ENCODE measurements around the gene HTATIP2.
"Not testable (repeated sequence)": the region's sequence is repeated elsewhere in the genome, so short reads cannot be mapped to it uniquely, and the experiment has no call there.

The HTATIP2 gene

GRCh38 chr11:20373147-20373546, 9.6 kb downstream of the HTATIP2 start:
- no peak for FAIRE-seq

- no peak for FAIRE-seq
Observed at GRCh38 chr11:20373568-20374209, 10.2 kb downstream of the HTATIP2 start.

GRCh38 chr11:20374741-20375300, 11.3 kb downstream of the HTATIP2 start:
- FAIRE-seq = no peak

DNA sequence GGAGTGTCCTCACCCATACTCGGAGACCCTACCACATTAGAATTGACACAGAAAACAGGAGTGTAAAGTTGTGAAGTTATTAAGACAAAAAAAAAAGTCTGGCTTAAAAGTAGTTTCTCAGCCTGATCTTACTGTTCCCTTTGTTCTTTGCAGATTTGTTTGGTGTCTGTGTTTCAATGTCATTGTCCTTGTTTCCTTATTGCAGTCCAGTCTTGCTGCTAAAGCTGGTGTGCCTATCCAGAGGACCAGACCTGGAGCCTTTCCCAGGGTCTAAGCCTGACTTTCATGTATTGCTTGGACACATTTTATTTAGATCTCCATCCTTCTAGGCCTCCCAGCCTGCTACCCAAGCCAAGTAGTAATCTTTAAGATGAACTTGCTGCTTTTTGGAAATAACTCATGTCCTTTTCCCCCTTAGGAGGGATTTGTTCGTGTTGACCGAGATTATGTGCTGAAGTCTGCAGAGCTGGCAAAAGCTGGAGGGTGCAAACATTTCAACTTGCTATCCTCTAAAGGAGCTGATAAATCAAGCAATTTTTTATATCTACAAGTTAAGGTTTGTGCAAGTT, 12.7 kb downstream of the HTATIP2 start:
- FAIRE-seq = no peak

GRCh38 chr11:20385996-20386395, 22.5 kb downstream of the HTATIP2 start:
- not testable (repeated sequence) for FAIRE-seq

DNA sequence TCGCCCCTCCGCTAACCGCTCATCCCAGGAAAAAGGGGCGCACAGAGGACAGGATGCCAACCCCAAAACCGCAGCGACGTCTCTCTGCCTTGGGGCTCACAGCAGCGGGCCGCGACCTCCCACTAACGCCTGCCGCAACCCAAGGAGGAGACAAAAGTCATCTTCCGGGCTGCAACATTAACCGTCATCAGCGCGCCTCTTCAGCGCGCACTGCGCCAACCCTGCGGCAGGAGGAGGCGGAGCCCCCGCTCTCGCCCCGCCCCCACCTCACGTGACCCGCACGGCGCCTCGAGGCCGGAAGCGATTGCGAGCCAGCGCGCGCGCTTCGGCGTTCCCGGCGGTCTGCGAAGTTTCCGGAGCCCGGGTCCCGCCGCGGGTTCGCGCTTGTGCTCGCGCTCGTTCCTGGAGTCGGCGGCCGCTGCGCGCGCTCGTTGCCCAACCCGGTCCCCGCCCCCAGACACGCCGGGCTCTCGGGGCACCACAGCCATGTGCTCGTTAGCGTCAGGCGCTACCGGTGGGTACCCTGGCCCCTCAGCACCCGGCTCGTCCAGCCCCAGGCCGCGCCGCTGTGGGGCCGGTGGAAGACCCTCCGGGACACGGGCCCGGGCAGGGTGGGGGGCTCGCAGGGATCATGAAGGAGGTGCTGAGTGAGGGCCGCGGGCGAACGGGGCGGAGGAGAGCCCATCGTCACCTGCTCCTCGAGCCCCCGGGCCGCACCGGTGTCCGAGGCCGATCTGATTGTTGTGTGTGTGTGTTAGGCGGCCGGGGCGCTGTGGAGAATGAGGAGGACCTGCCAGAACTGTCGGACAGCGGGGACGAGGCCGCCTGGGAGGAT, 24.0 kb downstream of the HTATIP2 start, which contains the start of gene PRMT3:
TSS of gene PRMT3 (plus strand) at position 456 of the 835 bp plus-strand sequence. CDS start at position 487, 31 bp downstream.
- FAIRE-seq = no peak

DNA sequence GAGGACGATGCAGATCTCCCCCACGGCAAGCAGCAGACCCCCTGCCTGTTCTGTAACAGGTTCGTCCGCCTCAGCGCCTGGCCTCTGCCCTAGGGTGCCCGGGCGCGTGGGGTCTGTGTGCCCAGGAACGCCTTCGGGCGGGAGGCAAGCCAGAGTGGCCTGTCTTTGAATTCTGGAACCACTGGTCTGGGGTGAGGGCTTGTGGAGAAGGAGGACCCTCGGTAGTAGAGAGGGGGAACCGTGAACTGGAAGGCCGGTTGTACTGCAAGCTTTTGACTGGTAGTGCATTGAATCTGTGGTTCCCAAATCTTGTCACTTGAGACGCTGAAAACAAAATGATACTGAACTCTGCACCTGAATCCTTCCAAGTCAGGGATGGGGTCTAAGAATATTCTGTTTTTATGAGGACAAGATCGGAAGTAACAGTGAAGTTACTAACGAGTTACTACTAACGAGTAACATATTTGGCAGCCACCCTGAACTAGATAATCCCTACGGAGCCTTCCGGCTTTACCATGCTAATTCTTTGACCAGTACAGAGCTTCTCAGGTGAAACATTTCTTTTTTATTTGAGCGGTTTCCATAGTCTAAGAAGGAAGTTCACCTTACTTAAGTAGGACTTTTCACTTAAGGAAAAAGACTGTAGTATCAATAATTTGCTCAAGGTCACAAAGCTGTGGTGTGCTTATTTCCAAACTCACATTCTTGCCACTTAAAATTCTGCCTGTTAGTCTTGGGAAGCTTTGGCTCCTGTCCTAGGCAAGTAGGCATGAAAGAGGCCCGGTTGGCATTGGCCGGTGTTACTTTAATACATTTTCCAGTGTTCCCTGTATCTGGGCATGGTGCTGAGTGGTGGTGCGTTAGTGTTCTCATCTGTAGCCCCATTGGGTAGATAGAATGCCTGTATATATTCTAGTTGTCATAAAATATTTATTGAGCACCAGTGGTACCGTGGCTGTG, 24.9 kb downstream of the HTATIP2 start:
- FAIRE-seq = no peak

- FAIRE-seq = no peak
Observed at GRCh38 chr11:20397281-20397680, 33.8 kb downstream of the HTATIP2 start.

GRCh38 chr11:20399498-20399897, 36.0 kb downstream of the HTATIP2 start:
- no peak for FAIRE-seq

DNA sequence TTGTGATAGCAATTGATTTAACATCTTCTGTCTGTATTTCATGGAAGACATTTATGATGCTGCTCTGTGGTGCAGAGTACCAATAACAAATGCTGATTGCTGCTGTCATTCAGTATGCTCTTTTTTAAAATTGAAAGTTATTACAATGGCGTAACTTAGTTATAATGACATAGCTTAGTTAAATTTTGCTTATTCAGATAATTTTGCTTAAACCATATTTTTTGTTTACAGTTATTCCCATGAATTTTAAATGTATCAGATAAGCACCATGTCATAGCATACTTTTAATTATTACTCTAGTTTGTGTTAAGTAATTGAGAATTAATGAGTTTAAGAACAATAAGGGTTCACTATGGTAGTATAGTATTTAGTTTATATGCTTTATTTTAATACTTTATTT, 39.5 kb downstream of the HTATIP2 start:
- no peak for FAIRE-seq

GRCh38 chr11:20406484-20406883, 43.0 kb downstream of the HTATIP2 start:
- no peak for FAIRE-seq

- no peak for FAIRE-seq
Observed at GRCh38 chr11:20407344-20407743, 43.8 kb downstream of the HTATIP2 start.

- FAIRE-seq = no peak
Observed at GRCh38 chr11:20415432-20415831, 51.9 kb downstream of the HTATIP2 start.

GRCh38 chr11:20417771-20418170, 54.3 kb downstream of the HTATIP2 start:
- FAIRE-seq = no peak

- FAIRE-seq = no peak
Observed at GRCh38 chr11:20421946-20422345, 58.4 kb downstream of the HTATIP2 start.

- no peak for FAIRE-seq
Observed at GRCh38 chr11:20429216-20429615, 65.7 kb downstream of the HTATIP2 start.

Data from endometrium (tissue), 2 donors.